22Rv1 (cell line): ENCODE results near the gene NDRG2.

ENCODE experiments used
- ZFX ChIP-seq: fragments of 450-650 bp; IDR thresholded peaks from 2 replicates; pipeline ENCODE4 v1.6.1; 2017; ENCODE audit warnings: antibody characterized with exemption, borderline replicate concordance
- TF ChIP-seq, protein P1 (sequence below): fragments of 450-650 bp; IDR thresholded peaks from 2 replicates; pipeline ENCODE4 v1.5.1; 2017; ENCODE audit warnings: mild to moderate bottlenecking

DNA sequence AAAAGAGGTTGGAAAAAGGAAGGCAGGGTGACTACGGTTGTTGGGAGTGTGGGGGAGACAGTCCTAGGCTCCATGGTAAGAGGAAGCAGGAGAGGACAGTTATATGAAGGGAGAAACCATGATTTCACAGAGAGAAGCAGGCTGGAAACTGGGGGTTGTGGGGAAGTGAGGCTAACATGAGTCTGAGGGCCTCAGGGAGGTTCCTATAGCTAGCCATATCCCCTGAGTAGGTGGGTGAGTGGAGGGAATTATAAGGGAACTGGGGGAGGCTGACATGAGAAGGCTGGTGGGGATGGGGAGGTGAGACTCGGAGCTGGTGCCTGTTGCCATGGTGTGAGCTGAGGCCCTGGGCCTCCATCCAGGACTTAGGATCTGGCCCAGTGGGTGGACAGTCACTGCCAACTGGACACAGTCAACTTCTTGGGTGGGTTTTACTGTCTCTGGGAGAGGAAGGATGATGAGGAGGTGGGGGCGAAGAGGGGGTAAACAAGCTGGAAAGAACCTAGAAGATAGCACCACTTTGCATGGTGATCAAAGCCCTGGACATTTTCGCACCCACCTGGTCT is 8.4 kb upstream of the NDRG2 start:
- TF ChIP-seq, protein P1, sequence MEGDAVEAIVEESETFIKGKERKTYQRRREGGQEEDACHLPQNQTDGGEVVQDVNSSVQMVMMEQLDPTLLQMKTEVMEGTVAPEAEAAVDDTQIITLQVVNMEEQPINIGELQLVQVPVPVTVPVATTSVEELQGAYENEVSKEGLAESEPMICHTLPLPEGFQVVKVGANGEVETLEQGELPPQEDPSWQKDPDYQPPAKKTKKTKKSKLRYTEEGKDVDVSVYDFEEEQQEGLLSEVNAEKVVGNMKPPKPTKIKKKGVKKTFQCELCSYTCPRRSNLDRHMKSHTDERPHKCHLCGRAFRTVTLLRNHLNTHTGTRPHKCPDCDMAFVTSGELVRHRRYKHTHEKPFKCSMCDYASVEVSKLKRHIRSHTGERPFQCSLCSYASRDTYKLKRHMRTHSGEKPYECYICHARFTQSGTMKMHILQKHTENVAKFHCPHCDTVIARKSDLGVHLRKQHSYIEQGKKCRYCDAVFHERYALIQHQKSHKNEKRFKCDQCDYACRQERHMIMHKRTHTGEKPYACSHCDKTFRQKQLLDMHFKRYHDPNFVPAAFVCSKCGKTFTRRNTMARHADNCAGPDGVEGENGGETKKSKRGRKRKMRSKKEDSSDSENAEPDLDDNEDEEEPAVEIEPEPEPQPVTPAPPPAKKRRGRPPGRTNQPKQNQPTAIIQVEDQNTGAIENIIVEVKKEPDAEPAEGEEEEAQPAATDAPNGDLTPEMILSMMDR = no peak
- TF ChIP-seq ZFX = no peak
